Panc1 (cell line): ENCODE results near the gene ERCC3.

Experiments used
- CTCF ChIP-seq: fragments of 450-650 bp; IDR thresholded peaks from 2 replicates; pipeline ENCODE4 v1.5.1; 2017; ENCODE audit warnings: mild to moderate bottlenecking
- POLR2AphosphoS5 ChIP-seq: IDR thresholded peaks from 2 replicates; pipeline ENCODE4 v1.6.1; 2012; ENCODE audit warnings: mild to moderate bottlenecking, low read depth, low read length, moderate library complexity
- REST ChIP-seq, 2 experiments: IDR thresholded peaks; 2 replicates each; pipeline ENCODE4 v1.6.1; 2011 to 2012; ENCODE audit warnings: low read depth in 2 of 2, control low read depth in 1 of 2, low read length in 1 of 2, mild to moderate bottlenecking in 1 of 2, moderate library complexity in 1 of 2; ENCODE audit not compliant: insufficient read depth in 1 of 2
- SIN3A ChIP-seq: IDR thresholded peaks from 2 replicates; pipeline ENCODE4 v1.6.1; 2012; ENCODE audit warnings: low read depth, mild to moderate bottlenecking, low read length, moderate library complexity, borderline replicate concordance; ENCODE audit not compliant: insufficient read depth
- TCF7L2 ChIP-seq: IDR thresholded peaks from 2 replicates; pipeline ENCODE4 v1.6.1; 2011; ENCODE audit warnings: mild to moderate bottlenecking, low read depth, low read length, inconsistent platforms

- TF ChIP-seq CTCF (no peak), POLR2AphosphoS5 (no peak), TCF7L2 (no peak), REST (IDR thresholded peaks at IDR 0.05; ENCODE audit: insufficient read depth in 1 of 2, low read depth in 2 of 2, low read length in 1 of 2) (no peak), SIN3A (no peak)
These were observed 65.8 kb downstream of the ERCC3 start for GRCh38 chr2:127228102-127228501.
